ENCODE measurements around the gene FCHSD2.
"Not testable (repeated sequence)": the region's sequence is repeated elsewhere in the genome, so short reads cannot be mapped to it uniquely, and the experiment has no call there.

FCHSD2 gene

GRCh38 chr11:73085189-73085875 lies 56.8 kb downstream of the FCHSD2 start:
- H3K4me3 ChIP-seq (ENCODE audit: low read depth, low read length): no peak overlapping the region
- DNase-seq (ENCODE audit: low read depth): no peak
- TF ChIP-seq CTCF (IDR thresholded peaks at IDR 0.05; ENCODE audit: control insufficient read depth, extremely low read depth, insufficient read depth): no peak

- no peak for TF ChIP-seq CTCF (IDR thresholded peaks at IDR 0.05; ENCODE audit: control insufficient read depth, extremely low read depth, insufficient read depth)
- no peak overlapping the region for H3K4me3 ChIP-seq (ENCODE audit: low read depth, low read length)
- DNase-seq (ENCODE audit: low read depth): no peak
These were observed 63.5 kb downstream of the FCHSD2 start for GRCh38 chr11:73078631-73079030.

- DNase-seq (ENCODE audit: low read depth): no peak
- no peak overlapping the region for H3K4me3 ChIP-seq (ENCODE audit: low read depth, low read length)
- TF ChIP-seq CTCF (IDR thresholded peaks at IDR 0.05; ENCODE audit: control insufficient read depth, extremely low read depth, insufficient read depth): no peak
These were observed 64.7 kb downstream of the FCHSD2 start for GRCh38 chr11:73077454-73077853.

- H3K4me3 ChIP-seq (ENCODE audit: low read depth, low read length): no peak overlapping the region
- TF ChIP-seq CTCF (IDR thresholded peaks at IDR 0.05; ENCODE audit: control insufficient read depth, extremely low read depth, insufficient read depth): no peak
- DNase-seq (ENCODE audit: low read depth): no peak
These were observed 67.8 kb downstream of the FCHSD2 start for GRCh38 chr11:73074319-73074718.

GRCh38 chr11:73072935-73073481 lies 69.1 kb downstream of the FCHSD2 start:
- no peak for TF ChIP-seq CTCF (IDR thresholded peaks at IDR 0.05; ENCODE audit: control insufficient read depth, extremely low read depth, insufficient read depth)
- peak; percentile 79 for DNase-seq (ENCODE audit: low read depth)

GRCh38 chr11:73070653-73071052 lies 71.5 kb downstream of the FCHSD2 start:
- H3K4me3 ChIP-seq (ENCODE audit: low read depth, low read length): no peak overlapping the region
- no peak for TF ChIP-seq CTCF (IDR thresholded peaks at IDR 0.05; ENCODE audit: control insufficient read depth, extremely low read depth, insufficient read depth)
- no peak for DNase-seq (ENCODE audit: low read depth)

More at GRCh38 chr11:73072935-73073481, 69.1 kb downstream of the FCHSD2 start:
- no peak overlapping the region for H3K4me3 ChIP-seq (ENCODE audit: low read depth, low read length)

- H3K4me3 ChIP-seq (ENCODE audit: low read depth, low read length); DNase-seq (ENCODE audit: low read depth): not testable (repeated sequence)
These were observed 80.2 kb downstream of the FCHSD2 start for GRCh38 chr11:73061857-73062424.

GRCh38 chr11:73061434-73061833 lies 80.7 kb downstream of the FCHSD2 start:
- DNase-seq (ENCODE audit: low read depth); H3K4me3 ChIP-seq (ENCODE audit: low read depth, low read length): not testable (repeated sequence)

Data from LNCaP clone FGC (cell line).